ENCODE measurements around the gene ECM2.
"Not testable (repeated sequence)": the region's sequence is repeated elsewhere in the genome, so short reads cannot be mapped to it uniquely, and the experiment has no call there.

ECM2 gene

DNA sequence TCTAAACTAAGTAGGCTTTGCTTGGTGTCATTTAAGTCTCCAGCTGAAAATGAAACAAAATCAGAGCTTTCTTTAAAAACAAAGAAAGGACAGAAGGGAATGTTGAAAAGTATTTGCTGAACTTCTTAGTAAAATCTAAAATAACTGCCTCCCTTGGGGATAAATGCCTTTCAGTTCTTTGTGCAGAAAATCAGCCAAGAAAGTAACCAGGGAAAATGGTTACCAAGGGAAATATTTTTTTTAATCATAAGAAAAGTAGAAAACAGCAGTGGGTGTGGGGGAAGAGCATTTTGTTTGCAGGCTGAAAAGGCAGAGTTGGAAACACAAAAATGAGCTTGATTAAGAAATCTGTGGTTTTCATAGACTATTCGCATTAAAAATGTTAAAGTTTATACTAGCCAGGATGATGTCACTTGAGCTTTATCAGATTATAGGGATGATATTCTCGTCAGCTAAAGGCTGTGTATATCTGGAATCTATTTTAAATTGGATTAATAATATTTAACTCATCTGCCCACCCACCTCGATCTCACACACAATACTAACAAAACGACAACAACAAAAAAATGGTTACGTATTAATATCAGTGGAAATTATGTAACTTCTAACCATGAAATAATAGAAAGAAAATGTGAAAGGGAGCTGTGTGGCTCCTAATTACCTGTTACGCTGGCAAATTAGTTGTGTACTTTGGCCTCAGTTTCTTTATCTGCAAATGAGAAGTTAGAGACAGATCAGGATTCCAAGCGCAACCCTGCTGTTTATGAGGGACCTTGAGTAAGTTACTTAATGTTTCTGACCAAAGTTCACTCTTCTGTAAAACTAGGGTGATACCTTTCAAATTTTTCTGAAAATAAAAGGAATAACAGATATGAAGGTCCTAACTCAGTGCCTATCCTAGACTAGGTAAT, at the start of gene ECM2:
Gene ECM2 (minus strand): TSS at position 51 of the 911 bp plus-strand sequence. CDS start 13,124 bp downstream, outside the sequence.
- DNase-seq = no peak

DNA sequence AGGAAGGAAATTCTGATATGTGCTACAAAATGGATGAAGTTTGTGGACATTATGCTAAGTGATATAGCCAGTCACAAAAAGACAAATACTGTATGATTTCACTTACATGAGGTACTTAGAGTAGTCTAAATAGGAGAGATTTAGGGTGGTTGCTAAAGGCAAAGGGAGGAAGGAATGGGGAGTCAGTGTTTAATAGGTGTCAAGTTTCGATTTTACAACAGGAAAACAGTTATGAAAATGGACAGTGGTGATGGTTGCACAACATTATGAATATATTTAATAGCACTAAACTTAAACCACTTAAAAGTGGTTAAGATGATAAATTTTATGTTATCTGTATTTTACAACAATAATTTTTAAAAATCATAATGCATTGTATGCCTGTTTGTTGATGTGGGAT, 40.4 kb upstream of the ECM2 start:
- DNase-seq = no peak

DNA sequence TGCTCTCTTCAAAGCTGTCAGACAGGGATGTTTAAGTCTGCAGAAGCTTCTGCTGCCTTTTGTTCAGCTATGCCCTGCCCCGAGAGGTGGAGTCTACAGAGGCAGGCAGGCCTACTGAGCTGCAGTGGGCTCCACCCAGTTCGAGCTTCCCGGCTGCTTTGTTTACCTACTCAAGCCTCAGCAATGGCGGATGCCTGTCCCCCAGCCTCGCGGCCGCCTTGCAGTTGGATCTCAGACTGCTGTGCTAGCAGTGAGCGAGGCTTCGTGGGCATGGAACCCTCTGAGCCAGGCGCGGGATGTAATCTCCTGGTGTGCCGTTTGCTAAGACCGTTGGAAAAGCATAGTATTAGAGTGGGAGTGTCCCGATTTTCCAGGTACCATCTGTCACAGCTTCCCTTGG, 37.8 kb upstream of the ECM2 start:
- DNase-seq = not testable (repeated sequence)

DNA sequence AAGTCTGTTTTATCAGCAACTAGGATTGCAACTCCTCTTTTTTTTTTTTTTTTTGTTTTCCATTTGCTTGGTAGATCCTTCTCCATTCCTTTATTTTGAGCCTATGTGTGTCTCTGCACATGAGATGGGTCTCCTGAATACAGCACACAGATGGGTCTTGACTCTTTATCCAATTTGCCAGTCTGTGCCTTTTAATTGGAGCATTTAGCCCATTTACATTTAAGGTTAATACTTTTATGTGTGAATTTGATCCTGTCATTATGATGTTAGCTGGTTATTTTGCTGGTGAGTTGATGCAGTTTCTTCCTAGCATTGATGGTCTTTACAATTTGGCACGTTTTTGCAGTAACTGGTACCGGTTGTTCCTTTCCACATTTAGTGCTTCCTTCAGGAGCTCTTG, 36.1 kb upstream of the ECM2 start:
- DNase-seq = not testable (repeated sequence)

DNA sequence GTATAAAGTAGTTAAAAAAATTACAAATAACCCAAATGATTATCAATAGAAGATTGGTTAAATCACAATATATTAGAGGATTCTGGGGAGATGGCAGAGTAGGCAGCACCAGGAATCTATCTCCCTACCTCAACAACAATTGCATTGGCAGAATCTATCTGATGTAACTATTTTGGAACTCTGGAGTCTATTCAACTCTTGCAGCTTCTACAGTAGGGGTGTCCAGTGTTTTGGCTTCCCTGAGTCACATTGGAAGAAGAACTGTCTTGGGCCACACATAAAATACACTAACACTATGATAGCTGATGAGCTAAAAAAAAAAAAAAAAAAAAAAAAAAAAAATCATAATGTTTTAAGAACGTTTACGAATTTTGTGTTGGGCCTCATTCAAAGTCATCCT, 29.2 kb upstream of the ECM2 start:
- DNase-seq = no peak

DNA sequence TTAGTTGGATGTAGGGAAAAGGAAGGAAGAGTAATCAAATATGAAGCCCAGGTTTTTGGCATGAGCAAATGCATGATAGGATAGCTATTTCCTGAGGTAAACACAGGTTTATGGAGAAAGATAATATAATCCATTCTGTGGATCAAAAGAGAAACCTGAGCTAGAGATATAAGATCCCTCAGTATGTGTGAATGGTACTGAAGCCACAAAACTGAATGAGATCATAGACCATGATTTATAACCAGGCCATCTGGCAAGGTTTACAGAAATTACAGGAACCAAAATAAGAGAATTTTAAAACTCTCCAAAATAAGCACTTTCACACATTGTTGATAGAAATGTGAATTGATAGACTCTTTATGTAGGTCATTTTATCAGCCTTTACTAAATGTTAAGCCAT, 28.7 kb upstream of the ECM2 start:
- no peak for DNase-seq

DNA sequence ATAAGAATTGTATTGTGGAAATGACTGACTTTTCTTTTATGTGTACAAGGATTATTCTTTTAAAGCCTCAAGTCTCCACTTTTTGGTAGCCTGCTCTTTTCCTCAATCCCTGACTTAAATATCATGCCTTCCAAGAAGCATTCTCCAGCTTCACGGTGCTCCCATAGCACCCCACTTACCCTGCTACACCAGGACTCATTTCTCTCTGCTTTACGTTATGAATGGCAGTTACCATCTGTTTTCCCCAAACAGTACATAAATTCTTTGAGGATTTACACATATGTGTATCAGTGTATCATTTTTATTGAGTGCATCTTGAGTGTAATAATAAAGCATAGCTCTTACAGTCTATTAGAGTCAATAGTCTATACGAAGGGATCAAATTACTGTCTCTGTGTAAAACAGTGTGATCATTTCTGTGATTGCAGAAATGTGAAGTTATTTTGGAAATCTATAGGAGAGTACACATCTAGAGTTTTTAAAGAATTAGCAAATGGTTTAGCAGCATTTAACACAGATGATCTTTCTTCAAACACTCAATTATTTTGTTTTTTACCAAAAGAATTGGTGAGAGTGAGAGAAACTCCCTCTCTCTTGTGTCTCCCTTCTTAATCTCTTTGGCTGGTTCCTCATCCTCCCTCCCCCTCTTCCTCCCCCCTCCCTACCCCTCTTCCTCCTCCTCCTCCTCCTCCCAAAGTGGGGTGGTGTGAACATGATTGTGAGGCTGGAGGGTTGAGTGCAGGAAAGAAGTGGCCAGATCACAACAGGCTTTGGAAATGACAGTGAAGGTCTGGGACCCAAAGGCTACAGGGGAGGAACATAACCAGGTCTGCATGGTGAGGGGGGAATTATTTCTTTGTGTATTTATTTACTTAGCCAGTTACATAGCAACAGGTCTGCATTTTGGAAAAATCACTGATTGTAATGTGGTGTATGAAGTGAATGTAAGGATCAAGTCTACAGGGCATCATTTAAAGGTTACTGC, 27.6 kb upstream of the ECM2 start:
- DNase-seq = no peak

DNA sequence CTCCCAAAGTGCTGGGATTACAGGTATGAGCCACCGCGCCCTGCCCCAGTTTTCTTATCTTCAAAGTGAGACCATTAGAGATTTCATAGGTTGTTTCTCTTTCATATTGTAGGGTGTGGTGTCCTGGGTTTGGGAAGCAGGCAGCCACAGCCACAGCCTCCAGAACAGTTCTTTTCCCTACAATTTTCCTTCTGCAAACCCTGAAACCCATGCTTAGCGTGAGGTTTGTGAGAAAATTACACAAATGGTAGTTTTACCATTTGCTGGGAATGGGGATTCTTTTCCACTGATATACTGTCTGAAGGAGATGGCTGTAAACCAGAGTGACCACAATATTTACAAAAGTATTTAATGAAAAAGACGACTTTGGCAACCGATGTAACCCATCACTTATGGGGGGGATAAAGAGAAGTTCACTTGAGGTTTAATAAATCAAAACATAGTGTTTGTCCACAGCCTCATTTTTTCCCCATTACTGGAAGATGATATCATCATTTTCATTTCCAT, 26.7 kb upstream of the ECM2 start:
- DNase-seq = no peak

DNA sequence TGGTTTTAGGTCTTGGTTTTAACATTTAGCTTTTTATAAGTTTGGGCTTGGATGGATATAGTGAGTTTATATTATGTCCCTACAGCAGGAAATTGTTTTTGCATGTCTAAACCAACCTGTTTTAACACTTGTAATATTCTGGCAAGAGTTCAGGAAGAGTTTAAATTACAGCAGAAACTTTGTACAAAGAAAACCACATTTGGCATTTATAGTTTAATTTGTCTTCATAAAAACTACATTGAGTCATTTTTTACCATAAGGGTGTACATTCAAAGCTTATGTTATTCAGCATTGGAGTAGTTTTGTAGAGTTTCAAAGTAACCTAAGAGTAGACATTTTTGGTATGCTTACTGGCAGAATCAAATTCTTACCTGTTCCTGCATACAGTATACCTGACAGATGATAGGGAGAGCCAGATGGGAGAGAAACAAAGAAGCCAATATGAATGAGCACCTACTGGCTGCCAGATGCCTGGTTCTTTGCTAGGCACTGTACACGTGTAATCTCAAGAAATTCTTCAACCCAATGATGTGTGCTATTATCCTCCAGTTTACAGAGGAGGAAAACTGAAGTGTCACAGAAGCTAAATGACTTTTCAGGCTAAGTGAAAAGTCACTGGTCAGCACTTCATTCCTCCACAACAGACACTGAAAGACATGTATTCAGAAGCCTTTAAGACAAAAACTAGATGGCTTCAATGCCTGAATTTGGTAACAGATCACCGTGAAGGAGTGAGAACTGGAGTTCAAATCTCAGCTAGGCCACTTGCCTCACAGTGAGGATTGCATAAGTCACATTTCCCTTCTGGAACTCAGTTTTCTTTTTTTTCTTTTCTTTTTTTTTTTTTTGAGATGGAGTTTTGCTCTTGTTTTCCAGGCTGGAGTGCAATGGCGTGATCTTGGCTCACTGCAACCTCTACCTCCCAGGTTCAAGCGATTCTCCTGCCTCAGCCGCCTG, 25.9 kb upstream of the ECM2 start:
- no peak for DNase-seq

DNA sequence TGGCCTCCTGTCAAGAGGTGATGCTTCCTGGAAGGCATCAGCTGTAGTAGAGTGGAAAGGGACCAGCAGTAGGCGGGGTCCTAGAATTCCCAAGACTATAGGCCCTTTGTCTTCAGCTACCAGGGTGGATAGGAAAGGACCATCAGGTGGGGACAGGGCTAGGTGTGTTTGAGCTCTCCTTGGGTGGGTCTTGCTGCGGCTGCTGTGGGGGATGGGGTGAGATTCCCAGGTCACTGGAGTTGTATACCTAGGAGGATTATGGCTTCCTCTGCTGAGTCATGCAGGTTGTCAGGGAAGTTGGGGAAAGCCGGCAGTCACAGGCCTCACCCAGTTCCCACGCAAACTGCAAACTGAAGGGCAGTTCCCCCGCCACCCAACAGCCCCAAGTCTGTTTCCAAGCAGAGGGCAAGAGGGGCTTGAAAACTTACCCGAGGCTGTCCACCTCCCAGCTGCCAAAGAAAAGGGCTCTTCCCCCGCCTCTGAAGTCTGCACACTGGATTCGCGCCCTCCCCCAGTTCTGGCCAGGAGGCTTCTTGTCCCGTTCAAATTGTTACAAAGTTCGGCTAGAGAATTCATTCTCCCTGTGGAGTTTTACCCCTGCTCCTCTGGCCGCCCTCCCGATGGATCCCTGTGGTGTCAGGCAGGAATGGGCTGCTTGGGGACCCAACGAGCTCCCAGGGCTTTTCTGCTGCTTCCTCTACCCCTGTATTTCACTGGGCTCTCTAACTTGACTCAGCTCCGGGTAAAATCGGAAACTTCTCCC, 23.0 kb upstream of the ECM2 start:
- no peak for DNase-seq

DNA sequence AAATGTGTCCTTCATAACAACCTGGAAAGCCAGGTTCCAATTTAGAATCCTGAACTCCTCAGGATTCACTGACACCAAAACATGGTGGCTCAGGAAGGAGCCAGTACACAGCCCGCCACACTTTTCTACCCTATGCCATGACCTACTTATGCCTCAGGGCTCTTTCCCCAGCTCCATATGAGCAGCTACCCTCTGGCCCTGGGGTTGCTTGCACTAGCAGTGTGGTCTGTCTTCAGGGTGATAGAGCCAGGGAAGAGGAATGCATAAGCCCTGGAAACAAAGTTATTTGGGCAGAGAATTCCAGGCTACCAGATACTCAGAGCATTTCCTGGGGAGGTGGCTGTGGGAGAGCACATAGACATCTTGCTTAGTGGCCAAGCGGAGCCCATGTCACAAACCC, 15.0 kb upstream of the ECM2 start:
- no peak for DNase-seq

DNA sequence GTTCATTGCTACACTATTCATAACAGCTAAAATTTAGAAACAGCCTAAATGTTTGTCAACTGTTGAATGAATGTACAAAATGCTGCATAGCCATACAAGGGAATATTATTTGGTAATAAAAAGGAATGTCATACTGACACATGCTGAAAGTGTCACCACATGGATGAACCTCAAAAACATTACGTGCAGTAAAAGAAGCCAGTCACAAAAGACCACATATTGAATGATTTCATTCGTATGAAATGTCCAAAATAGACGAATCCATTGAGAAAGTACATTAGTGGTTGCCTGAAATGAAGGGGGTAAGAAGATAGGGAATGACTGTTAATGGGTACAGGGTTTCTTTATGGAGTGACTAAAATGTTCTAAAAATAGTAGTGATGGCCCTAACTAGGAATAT, 11.6 kb upstream of the ECM2 start:
- no peak for DNase-seq

DNA sequence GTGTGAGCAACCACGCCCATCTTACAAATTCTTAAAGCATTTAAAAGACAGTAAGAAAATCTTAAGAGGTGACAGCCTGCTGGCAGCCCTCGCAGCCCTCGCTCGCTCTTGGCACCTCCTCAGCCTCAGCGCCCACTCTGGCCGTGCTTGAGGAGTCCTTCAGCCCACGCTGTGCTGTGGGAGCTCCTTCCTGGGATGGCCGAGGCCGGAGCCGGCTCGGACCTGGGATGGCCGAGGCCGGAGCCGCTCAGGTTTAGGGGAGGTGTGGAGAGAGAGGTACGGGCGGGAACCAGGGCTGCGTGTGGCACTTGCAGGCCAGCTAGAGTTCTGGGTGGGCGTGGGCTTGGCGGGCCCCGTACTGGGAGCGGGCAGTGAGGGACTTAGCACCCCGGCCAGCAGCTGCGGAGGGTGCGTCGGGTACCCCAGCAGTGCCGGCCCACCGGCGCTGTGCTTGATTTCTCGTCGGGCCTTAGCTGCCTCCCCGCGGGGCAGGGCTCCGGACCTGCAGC, 9.3 kb upstream of the ECM2 start:
- DNase-seq = no peak

DNA sequence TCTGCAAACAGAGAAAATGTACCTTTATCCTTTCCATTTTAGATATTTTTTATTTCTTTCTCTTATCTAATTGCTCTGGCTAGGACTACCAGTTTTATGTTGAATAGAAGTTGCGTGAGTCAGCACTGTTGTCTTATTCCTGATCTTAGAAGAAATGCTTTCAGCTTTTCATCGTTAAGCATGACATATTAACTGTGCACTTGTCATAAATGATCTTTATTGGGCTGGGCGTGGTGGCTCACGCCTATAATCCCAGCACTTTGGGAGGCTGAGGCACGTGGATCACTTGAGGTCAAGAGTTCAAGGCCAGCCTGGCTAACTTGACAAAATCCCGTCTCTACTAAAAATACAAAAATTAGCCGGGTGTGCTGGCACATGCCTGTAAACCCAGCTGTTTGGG, 8.2 kb upstream of the ECM2 start:
- DNase-seq = no peak

DNA sequence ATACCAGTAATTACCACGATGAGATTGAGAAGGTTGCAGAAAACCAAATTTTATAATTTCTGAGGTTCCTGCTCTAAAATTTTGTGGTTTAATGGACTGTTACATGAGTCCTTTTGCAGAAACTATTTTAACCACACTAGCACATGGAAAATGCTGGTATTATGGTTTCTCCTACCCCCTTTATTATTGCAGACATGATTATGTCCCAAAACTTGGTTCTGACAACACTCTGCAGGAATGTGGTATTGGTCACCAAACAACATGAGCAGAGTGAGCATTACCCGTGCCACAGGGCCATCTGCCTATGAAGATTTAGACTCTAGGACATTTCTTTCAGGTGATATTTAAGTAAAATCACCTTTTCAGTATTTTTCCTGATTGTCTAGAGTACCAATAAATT, 2.8 kb upstream of the ECM2 start:
- DNase-seq = no peak

DNA sequence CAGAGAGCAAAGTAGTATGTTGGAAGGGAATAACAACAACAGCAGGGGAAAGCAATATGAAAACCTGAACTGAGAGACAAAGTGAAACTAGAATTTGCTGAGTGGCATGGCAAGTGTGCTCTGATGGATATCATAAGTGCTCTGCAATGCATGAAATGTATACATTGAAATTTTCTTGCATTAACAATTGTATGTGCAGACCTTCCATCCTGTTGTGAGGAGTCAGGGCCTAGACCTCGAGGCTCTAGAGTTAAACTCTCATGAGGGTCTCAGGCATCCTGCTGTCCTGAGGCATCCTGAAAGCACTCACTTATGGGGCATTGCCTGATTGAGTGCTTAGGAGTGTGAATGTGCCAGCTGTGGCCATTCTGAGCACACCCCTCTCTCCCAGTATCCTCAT, 1.1 kb downstream of the ECM2 start:
- DNase-seq = no peak

DNA sequence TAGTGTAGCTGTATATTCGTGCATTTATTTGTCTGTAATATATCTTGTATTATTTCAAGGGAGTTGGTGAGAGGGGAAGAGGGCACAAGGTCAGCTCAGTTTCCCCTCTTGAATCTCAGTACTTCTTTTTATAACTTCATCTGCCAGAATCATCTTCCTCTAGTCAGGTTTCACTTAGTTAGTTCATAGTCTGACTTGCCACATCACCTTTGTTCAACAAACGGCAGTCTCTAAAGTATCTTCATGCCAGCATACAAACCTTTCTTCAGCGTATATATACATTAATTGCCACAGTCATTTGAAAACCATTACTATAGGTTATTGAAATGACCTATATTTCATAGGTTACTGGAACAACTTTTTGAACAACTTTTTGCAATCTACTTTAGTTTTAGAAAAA, 1.6 kb downstream of the ECM2 start:
- no peak for DNase-seq

DNA sequence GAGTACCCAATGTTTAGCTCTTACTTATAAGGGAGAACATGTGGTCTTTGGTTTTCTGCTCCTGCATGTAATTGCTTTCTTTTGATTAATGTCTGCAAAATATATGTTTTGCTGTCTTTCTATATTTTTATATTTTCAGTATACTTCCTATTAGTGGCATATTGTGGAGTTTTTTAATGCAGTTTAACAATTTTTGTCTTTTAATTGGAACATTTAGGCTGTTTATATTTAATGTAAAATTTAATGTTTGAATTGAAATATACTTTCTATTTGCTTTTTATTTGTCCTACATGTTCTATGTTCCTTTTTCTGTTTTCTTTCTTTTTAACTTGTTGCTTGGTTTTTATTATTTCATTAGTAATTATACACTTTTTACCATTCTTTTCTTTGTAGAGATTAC, 4.9 kb downstream of the ECM2 start:
- no peak for DNase-seq

DNA sequence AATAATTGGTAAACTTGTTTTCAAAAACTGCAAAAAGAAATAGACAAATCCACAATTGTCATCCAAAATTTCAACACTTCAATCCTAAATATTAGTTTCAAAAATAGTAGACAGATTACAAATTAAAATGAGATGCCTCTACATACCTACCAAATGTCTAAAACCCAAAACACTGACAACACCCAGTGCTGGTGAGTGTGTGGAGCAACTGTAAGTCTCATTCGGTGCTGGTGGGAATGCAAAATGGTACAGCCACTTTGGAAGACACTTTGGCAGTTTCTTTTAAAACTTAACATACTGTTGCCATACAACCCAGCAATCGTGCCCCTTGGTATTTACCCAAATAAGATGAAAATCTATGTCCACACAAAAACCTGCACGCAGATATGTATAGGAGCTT, 6.7 kb downstream of the ECM2 start:
- no peak for DNase-seq

DNA sequence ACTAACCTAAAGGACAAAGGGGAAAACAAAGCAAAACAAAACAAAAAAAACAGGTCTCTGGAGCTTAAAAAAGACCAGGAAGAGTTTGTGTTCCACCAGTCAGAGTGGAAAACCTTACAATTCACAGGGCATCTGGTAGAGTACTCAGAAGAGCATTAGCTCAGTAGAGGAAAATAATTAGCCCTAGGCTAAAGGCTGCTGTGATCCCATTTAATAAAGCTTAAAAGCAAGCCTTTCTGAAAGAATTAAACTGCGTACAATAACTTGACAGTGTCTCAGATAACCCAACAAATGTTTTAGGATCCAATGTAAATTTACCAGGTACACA, 7.3 kb downstream of the ECM2 start:
- DNase-seq = no peak

DNA sequence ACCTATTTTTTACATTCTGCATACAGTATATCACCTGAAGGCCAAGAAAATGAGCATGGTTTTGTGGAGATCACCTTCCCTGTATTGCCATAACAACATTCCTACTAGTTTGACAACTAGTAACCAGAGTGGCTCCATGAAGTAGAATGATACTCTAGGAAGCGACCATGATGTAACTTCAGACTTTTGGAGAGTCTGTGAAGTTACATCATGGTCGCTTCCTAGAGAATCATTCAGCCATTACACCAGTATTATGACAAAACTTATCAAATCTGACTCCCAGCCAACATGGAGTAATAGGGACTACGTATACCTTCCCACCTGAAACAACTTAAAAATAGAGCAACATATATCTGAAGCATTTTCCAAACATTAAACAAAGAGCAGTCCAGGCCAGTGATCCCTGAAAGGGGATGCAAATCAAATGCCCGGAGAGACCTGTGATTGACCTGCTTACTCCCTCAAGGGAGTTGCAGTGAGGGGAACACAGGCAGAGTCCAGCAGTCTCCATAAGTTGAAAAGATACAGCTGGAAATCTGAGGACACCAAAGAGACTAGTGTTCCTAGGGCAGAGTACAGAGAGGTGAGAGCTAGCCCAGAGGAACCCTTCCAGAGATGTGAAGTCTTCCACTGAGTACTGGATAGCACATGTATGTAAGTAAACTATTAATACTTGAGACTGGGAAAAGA, 7.8 kb downstream of the ECM2 start:
- DNase-seq = no peak
